ENCODE measurements around the gene RNF31. TPM values are rescaled to one million over a fixed set of nuclear protein-coding genes. Genes with fewer than 3 reads are reported as not detected.

RNF31 gene
- total RNA-seq, 2 experiments from 2014 or later, result 129 to 149 TPM

DNA sequence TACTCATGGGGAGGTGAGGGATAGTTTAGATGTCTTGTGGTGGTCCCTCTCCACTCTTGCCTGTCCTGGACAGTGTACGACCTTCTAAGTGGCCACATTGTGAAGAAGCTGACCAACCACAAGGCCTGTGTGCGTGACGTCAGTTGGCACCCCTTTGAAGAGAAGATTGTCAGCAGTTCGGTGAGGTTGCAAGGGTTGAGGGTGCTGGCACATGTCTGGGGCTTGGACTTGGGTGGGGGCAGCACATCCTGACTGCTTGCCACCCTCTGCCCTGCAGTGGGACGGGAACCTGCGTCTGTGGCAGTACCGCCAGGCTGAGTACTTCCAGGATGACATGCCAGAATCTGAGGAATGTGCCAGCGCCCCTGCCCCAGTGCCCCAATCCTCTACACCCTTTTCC is 24.4 kb upstream of the RNF31 start:
- Mint-ChIP-seq H3K36me3 (peaks cover 37% of the 10 kb centered on the region), H3K4me1 (peaks cover 3% of the 10 kb centered on the region), H3K9me3 (ENCODE audit: low read depth) (no peaks in the 10 kb centered on the region), H3K27ac (no peak overlapping the region), H3K27me3 (no peaks in the 10 kb centered on the region), H3K4me3 (no peak overlapping the region)
- ATAC-seq (no peak), DNase-seq (no peak)
- CTCF ChIA-PET, result interaction anchor here (1.2 kb wide), 1 partner anchor 14 kb away, joined by 5 read pairs; no protein-coding TSS in a partner anchor

GRCh38 chr14:24123424-24124417 is 23.6 kb upstream of the RNF31 start:
- no peak for ATAC-seq
- Mint-ChIP-seq H3K9me3 (ENCODE audit: low read depth) (no peaks in the 10 kb centered on the region), H3K27me3 (no peaks in the 10 kb centered on the region), H3K36me3 (peaks cover 30% of the 10 kb centered on the region), H3K4me3 (no peak overlapping the region), H3K27ac (no peak overlapping the region), H3K4me1 (no peaks in the 10 kb centered on the region)
- no peak for DNase-seq
- CTCF ChIA-PET, result interaction anchor here (1.2 to 1.3 kb wide), 2 partner anchors 8 to 15 kb away, joined by 5 to 8 read pairs; partner anchors contain the start of genes DCAF11 and NRL

- no peak for DNase-seq
- ATAC-seq, result no peak
- CTCF ChIA-PET, result interaction anchor here (0.6 to 2.7 kb wide), 6 partner anchors 9 to 142 kb away, joined by 3 to 7 read pairs (median 4); partner anchors contain the start of genes IRF9, NRL and PSME1
- Mint-ChIP-seq H3K36me3 (peaks cover 10% of the 10 kb centered on the region), H3K9me3 (ENCODE audit: low read depth) (no peaks in the 10 kb centered on the region), H3K27me3 (no peaks in the 10 kb centered on the region), H3K4me3 (no peak overlapping the region), H3K27ac (no peak overlapping the region), H3K4me1 (peaks cover 5% of the 10 kb centered on the region)
These were observed 20.4 kb upstream of the RNF31 start for GRCh38 chr14:24126939-24127338.

DNA sequence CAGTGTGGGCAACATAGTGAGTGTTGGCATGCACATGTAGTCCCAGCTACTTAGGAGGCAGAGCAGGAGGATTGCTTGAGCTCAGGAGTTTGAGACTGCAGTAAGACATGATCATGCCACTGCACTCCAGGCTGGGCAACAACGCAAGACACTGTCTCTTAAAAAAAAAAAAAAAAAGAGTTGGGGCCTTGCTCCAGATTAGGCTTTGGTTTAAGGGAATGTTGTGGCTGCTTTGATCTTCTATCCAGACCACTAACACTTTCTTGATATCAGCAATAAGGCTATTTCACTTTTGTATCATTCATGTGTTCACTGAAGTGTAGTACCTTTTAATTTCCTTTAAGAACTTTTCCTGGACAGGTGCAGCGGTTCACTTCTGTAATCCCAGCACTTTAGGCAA is 19.6 kb upstream of the RNF31 start:
- no peak for ATAC-seq
- Mint-ChIP-seq H3K27ac (no peak overlapping the region), H3K4me3 (no peak overlapping the region), H3K4me1 (peaks cover 12% of the 10 kb centered on the region), H3K9me3 (ENCODE audit: low read depth) (no peaks in the 10 kb centered on the region), H3K27me3 (no peaks in the 10 kb centered on the region), H3K36me3 (peaks cover 7% of the 10 kb centered on the region)
- no peak for DNase-seq
- CTCF ChIA-PET, result interaction anchor here (1.1 to 2.1 kb wide), 3 partner anchors 8 to 19 kb away, joined by 3 to 6 read pairs (median 3); partner anchors contain the start of gene PSME1

DNA sequence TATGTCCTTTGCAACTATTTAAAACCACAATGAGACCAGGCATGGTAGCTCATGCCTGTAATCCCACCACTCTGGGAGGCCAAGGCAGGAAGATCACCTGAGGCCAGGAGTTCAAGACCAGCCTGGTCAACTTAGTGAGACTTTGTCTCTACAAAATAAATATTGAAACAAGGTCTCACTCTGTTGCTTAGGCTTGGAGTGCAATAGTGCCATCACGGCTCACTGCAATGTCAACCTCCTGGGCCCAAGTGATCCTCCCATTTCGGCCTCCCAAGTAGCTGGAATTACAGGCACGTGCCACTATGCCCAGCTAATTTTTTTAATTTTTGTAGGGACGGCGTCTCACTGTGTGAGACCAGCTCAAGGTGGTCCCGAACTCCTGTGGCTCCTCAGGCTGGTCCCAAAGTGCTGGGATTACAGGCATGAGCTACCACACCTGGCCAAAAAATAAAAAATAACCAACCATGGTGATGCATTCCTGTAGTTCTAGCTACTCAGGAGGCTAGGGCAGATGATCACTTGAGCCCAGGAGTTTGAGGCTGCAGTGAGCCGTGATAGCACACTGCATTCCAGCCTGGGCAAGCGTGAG is 17.8 kb upstream of the RNF31 start:
- Mint-ChIP-seq H3K27ac (no peak overlapping the region), H3K27me3 (no peaks in the 10 kb centered on the region), H3K36me3 (peaks cover 1% of the 10 kb centered on the region), H3K4me3 (no peak overlapping the region), H3K4me1 (peaks cover 16% of the 10 kb centered on the region), H3K9me3 (ENCODE audit: low read depth) (no peaks in the 10 kb centered on the region)
- DNase-seq, result no peak
- CTCF ChIA-PET, result interaction anchor here (1.0 to 1.4 kb wide), 4 partner anchors 12 to 32 kb away, joined by 3 to 6 read pairs (median 4); partner anchors contain the start of genes DCAF11, IRF9 and NRL
- no peak for ATAC-seq

DNA sequence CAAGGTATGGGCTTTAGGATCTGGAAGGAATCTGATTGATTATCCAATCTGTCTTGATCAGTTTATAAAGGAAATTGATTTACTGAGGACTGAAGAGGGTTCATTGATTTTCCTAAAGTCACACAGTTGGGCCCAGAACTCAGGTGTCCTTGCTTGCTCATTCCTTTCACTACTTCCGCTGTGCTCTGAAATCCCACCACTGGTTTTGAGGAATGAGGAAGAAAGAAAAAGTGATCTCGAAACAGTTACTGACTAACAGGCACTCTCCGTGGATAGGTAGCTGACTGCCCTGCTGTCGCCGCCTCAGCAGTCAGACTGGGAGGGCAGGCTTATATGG is 16.9 kb upstream of the RNF31 start, which contains the start of gene FITM1:
Gene FITM1, plus strand, starts transcription at position 280 of the 337 bp plus-strand sequence. CDS start 905 bp downstream, outside the sequence.
- Mint-ChIP-seq H3K27me3 (no peaks in the 10 kb centered on the region), H3K36me3 (peaks cover 1% of the 10 kb centered on the region), H3K4me1 (peaks cover 20% of the 10 kb centered on the region), H3K9me3 (ENCODE audit: low read depth) (no peaks in the 10 kb centered on the region), H3K4me3 (no peak within 1 kb of the TSS), H3K27ac (no peak within 1 kb of the TSS)
- ATAC-seq, result no peak
- CTCF ChIA-PET, result interaction anchor here (1.1 kb wide), 1 partner anchor 12 kb away, joined by 3 read pairs; no protein-coding TSS in a partner anchor
- no peak for DNase-seq

DNA sequence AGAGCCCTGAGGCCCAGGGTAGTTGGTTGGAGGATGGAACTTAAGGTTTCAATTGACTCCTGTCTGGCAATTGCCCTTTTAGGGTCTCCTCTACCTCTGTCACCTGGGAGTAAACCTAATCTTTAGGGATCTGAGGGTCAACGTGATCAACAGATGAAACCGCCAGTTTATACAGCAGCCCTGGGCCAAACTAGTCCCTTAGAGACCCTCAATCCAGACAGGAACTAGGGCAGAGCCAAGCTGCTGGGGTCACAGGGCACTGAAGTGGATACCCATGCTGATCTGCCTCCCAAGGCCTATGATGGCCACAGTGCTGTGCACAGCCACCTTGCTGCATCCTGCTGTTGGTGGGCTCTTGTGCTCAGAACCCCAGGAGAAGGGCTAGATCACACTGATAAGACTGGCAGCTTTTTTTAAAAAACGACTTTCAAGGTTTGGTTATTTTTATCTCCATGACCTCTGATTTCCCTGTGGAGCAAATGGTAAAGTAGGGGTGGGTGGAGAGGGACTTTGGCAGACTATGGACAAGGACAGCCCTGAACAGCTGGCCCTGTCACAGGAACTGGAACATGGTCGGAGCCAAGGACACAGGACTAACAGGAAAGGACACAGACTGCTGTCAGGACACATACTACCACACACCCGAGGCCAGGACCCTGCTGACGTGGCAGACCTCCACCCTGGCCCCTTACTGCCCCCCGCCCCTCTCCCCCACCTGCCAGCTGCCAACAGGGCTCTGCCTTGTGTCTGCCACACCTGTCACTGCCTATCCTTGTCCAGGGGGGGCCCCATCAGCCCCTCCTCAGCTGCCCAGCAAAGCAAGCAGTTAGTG is 16.4 kb upstream of the RNF31 start:
- no peaks in the 10 kb centered on the region for H3K9me3 Mint-ChIP-seq (ENCODE audit: low read depth)
- H3K4me3 Mint-ChIP-seq, result no peak overlapping the region
- H3K27me3 Mint-ChIP-seq, result no peaks in the 10 kb centered on the region
- peaks cover 22% of the 10 kb centered on the region for H3K4me1 Mint-ChIP-seq
- DNase-seq (no peak), ATAC-seq (no peak)
- H3K36me3 Mint-ChIP-seq, result peaks cover 1% of the 10 kb centered on the region
- CTCF ChIA-PET, result interaction anchor here (1.1 kb wide), 1 partner anchor 13 kb away, joined by 3 read pairs; no protein-coding TSS in a partner anchor
- no peak overlapping the region for H3K27ac Mint-ChIP-seq

GRCh38 chr14:24131549-24131966 is 15.7 kb upstream of the RNF31 start:
- DNase-seq (no peak), ATAC-seq (no peak)
- Mint-ChIP-seq H3K4me3 (no peak overlapping the region), H3K27ac (no peak overlapping the region), H3K9me3 (ENCODE audit: low read depth) (no peaks in the 10 kb centered on the region), H3K27me3 (no peaks in the 10 kb centered on the region), H3K4me1 (peaks cover 22% of the 10 kb centered on the region), H3K36me3 (peaks cover 3% of the 10 kb centered on the region)
- CTCF ChIA-PET, result interaction anchor here (1.1 kb wide), 1 partner anchor 14 kb away, joined by 3 read pairs; no protein-coding TSS in a partner anchor

GRCh38 chr14:24132061-24132685 is 15.1 kb upstream of the RNF31 start:
- H3K27me3 Mint-ChIP-seq, result no peaks in the 10 kb centered on the region
- H3K36me3 Mint-ChIP-seq, result peaks cover 9% of the 10 kb centered on the region
- H3K27ac Mint-ChIP-seq, result peak overlapping the region; percentile 17
- ATAC-seq (no peak), DNase-seq (no peak)
- H3K4me3 Mint-ChIP-seq, result no peak overlapping the region
- CTCF ChIA-PET, result interaction anchor here (1.0 kb wide), 1 partner anchor 12 kb away, joined by 3 read pairs; no protein-coding TSS in a partner anchor
- H3K4me1 Mint-ChIP-seq, result peaks cover 28% of the 10 kb centered on the region
- H3K9me3 Mint-ChIP-seq (ENCODE audit: low read depth), result no peaks in the 10 kb centered on the region

- ATAC-seq (no peak), DNase-seq (no peak)
- Mint-ChIP-seq H3K9me3 (ENCODE audit: low read depth) (no peaks in the 10 kb centered on the region), H3K27ac (no peak overlapping the region), H3K4me1 (peaks cover 35% of the 10 kb centered on the region), H3K27me3 (no peaks in the 10 kb centered on the region), H3K4me3 (no peak overlapping the region), H3K36me3 (peaks cover 16% of the 10 kb centered on the region)
- CTCF ChIA-PET, result interaction anchor here (0.7 to 1.8 kb wide), 7 partner anchors 8 to 75 kb away, joined by 3 to 5 read pairs (median 3); partner anchors contain the start of gene IRF9
These were observed 14.3 kb upstream of the RNF31 start for GRCh38 chr14:24132976-24133375.

- Mint-ChIP-seq H3K27ac (no peak overlapping the region), H3K4me3 (no peak overlapping the region), H3K4me1 (peaks cover 43% of the 10 kb centered on the region), H3K36me3 (peaks cover 23% of the 10 kb centered on the region), H3K27me3 (no peaks in the 10 kb centered on the region), H3K9me3 (ENCODE audit: low read depth) (no peaks in the 10 kb centered on the region)
- no peak for ATAC-seq
- CTCF ChIA-PET, result interaction anchor here (0.7 to 6.8 kb wide), 8 partner anchors 9 to 75 kb away, joined by 3 to 52 read pairs (median 4); partner anchors contain the start of genes DCAF11, IRF9 and NRL
- DNase-seq, result no peak
These were observed 13.6 kb upstream of the RNF31 start for GRCh38 chr14:24133735-24134134.

- H3K4me1 Mint-ChIP-seq, result peaks cover 54% of the 10 kb centered on the region
- CTCF ChIA-PET, result interaction anchor here (0.8 to 7.3 kb wide), 11 partner anchors 8 to 198 kb away, joined by 3 to 69 read pairs (median 4); partner anchors contain the start of genes DCAF11, IRF9, MDP1 and NRL
- H3K27ac Mint-ChIP-seq, result peak overlapping the region; percentile 85
- H3K4me3 Mint-ChIP-seq, result peak overlapping the region; percentile 91
- ATAC-seq (peak; percentile 1), DNase-seq (no peak)
- H3K9me3 Mint-ChIP-seq (ENCODE audit: low read depth), result no peaks in the 10 kb centered on the region
- peaks cover 39% of the 10 kb centered on the region for H3K36me3 Mint-ChIP-seq
- H3K27me3 Mint-ChIP-seq, result no peaks in the 10 kb centered on the region
These were observed 11.8 kb upstream of the RNF31 start for GRCh38 chr14:24135584-24135833.

Measured in activated CD8-positive, alpha-beta memory T cell treated with anti-CD3 and anti-CD28 coated beads, Interleukin-2, amount 10 ng/mL, durations not matched to agents 7 days and 5 days (primary cell).